ENCODE results near the gene TTLL4.

Gene TTLL4

DNA sequence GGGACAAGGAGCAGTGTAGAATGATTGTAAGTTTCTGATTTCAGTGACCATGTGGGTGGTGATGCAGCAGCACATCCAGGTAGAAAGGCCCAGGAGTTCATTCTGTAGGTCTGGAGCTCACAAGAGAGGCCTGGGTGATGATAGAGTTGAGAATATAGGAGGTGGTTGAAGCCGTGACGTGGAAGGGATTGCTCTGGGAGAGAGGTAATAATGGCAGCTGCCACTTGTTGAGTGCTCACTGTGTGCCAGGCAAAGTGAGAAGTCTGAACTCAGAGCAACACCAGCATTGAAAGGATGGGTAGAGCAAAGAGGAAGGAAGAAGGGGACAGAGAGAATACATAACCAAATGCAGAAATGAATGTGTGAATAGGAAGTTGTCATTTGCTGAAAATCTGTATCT is 3.3 kb downstream of the TTLL4 start:
- DNase-seq = no peak

DNA sequence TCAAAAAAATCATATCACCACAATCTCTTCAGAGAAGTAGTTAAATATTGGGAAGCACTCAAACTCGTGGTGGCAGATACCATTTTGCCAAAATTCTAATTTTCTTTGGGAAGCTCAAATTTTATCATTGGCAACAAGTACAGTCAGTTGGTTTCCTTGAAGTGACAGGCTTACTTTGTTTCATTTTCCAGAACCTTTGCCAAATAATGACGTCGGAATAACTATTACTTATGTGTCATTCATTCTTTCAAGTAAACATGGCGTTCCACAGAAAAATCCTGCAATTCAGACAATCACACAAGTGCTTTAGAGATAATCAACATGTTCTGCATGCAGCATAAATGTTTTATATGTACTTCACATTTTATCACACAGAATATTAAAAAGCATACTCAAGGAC is 5.4 kb downstream of the TTLL4 start:
- no peak for DNase-seq

DNA sequence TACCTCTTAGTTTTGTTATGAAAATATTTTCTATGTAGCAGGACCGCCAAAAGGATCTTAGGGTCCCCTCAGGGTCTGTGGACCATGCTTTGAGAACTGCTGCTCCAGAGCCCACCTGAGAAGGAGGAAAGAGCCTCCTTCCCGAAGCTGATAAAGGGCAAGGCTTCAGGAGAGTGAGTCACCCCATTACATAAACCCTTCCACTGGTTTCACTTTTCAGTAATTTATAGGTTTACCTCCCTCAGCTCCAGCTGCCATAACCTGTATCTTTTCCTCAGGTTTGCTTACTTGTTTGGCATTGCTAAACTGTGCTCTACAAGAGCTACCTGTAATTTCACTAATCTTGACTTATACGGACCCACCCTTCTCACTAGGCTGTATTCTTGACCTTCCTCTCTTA is 6.6 kb downstream of the TTLL4 start:
- peak; percentile 21 for DNase-seq

DNA sequence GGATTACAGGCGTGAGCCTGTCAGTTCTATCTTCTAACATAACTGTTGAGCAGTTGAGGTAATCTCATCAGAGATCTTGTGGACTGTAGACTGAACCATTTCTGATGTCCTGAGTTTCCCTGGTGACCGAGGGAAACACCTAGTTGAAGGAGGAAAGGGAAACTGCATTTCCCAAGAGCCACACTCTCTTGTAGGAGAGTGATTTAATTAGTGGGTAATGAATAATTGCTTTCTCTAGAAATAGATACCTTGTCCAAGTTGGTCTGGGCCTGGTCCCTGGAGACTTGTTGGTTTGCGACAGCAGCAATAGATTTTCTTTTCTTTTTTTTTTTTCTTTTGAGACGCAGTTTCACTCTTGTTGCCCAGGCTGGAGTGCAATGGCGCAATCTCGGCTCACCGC is 7.4 kb downstream of the TTLL4 start:
- DNase-seq = no peak

DNA sequence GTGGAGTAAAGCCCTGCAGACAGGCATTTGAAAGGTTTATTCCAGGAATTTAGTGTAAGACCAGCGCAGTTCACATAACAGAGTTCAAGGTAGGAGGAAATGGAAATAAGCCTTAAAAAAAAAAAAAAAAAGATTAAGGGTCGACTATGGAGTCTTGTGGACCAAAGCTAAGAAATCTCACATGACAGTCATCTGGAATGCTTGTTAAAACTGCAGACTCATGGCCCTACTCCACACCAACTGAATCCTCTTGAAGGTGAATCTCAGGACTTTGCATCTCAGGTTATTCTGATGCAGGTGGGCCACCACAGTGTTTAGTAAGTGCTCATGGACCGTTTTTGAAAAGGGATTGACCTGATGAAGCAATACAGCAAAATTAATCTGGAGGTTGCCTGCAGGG is 8.8 kb downstream of the TTLL4 start:
- DNase-seq = no peak

DNA sequence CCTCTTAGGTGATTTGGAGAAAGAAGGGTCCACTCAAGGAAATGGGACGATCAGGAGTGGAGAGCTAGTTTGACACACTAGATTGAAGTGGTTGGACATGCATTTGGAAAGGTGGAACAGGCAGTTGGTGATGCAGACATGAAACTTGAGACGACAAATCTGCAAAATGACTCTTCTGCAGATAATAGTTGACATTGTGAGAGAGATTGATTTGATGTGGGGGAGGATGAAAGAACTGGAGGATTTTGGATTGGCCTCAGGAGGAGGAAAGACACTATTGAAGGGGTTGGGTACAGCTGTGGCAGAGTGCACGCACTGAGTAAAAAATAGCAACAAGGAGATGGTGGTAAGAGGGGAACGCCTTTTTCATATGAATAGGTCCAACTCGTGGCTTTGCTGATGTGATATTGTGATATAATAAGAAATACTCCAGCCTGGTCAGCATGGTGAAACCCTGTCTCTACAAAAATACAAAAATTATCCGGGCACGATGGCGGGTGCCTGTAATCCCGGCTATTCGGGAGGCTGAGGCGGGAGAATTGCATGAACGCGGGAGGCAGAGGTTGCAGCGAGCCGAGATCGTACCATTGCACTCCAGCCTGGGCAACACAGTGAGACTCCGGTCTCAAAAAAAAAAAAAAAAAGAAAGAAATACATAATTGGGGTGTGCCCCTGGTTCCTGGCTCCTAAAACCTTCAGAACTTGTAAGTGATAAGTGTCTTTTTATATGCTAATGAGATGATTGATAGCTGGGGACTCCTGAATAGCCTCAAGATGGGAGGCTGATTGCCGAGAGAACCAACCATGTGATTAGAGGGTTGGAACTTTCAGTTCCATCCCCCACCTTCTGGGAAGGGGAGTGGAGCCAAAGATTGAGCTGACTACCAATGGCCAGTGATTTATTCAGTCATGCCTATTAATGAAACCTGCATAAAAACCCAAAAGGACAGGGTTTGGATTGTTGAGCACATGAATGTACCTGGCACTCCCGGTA is 9.7 kb downstream of the TTLL4 start:
- DNase-seq = no peak

DNA sequence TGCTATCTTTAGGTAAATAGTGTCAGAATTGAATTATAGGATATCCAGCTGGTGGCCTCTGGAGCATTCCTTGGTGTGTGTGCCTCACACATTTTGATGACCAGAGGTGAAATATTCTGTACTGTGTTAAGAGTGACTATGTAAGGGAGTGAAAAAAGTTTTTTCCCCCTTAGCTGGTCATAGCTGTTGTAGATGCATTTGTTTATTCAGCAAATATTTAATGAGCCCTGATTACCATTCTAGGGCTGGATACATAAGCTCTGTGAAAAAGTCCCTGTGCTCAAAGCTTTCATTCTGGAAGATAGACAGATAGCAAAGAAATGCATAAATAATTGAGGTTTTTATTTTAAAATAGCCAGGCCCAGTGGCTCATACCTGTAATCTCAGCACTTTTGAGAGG is 10.9 kb downstream of the TTLL4 start:
- no peak for DNase-seq

DNA sequence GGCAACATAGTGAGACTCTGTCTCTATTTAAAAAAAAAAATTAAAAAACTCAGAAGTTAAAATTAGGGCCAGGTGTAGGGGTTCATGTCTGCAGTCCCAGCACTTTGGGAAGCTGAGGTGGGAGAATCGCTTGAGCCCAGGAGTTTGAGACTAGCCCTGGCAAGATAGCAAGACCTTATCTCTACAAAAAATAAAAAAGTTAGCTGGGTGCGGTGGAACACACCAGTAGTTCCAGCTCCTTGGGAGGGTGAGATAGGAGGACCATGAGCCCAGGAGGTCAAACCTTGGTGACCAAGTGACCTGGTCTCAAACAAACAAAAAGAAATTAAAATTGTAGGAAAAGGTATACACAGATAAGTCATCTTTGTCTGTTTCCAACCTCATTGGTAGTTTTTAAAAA is 11.3 kb downstream of the TTLL4 start:
- no peak for DNase-seq

DNA sequence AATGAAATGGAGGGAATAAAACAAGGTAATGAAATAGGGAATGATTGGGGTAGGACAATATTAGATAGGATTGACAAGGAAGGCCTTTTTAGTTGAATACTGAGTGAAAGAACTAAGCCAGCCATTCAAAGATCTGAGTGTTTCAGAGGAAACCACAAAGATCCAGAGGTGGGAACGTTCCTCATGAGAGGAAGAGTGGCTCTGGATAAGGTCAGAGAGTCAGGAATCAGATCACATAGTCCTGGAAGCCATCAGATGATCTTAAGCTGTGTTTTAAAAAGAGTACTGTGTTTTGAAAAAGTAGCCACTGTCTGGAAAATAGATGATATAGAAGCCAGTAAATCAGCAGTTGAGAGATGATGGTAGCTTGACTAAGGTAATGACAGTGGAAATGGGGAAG is 11.8 kb downstream of the TTLL4 start:
- DNase-seq = no peak

DNA sequence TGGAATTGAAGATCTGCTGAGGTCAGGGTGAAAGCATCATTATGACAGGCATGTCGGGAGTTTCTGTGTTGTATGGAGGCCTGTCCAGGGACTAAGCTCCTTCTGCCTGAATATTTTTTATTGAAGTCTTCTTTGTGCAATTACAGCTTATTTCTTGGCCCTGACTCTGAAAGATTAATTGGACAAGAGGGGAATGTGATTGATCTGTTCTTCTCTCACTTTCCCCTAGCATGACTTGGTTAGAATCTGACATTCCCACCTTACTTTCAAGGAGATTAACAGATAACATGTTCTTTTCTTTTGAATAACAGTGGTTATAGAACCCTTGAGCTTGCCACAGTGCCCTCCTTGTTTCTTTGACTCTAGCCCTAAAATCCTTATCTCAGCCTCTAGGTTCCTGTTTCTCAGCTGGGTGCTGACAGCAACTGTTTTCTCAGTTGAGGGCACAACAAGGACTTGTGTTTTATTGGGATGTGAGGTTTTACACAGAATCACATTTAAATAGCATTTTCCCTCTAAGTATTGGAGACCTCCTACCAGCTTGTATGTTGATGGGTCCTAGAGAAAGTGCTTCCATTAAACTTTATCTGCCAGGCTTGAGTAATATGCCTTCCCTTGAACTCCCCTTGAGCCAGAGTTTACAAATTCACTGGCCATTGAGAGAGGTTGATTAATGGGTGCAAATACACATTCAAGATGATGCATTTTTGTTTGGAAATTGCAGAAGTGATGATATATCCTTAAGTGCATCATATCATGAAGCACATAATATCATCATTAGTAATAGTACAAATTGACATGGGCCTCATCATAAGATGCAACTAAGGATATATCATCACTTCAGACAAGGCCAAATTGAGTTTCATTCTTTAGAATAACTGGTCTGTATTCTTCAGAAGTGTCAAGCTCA is 12.5 kb downstream of the TTLL4 start:
- no peak for DNase-seq

DNA sequence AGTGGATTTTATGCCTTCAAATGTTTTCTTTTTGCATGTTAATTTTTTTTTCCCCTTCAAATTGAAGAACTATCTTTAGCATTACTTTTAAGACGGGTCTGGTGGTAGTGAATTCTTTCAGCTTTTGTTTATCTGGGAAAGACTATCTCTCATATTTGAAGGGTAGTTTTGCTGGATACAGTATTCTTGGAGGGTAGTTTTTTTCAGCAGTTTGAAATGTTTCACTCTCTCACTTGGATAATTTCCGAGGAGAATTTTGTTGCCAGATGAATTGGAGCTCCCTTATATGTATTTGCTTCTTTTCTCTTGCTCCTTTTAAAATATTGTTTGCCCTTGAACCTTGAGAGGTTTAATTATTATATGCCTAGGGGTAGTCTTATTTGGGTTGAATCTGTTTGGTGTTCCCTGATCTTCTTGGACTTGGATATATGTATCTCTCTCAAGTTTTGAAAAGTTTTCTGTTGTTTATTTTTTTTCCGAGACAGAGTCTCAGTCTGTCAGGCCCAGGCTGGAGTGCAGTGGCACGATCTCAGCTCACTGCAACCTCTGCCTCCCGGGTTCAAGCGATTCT is 15.5 kb downstream of the TTLL4 start:
- DNase-seq = no peak

DNA sequence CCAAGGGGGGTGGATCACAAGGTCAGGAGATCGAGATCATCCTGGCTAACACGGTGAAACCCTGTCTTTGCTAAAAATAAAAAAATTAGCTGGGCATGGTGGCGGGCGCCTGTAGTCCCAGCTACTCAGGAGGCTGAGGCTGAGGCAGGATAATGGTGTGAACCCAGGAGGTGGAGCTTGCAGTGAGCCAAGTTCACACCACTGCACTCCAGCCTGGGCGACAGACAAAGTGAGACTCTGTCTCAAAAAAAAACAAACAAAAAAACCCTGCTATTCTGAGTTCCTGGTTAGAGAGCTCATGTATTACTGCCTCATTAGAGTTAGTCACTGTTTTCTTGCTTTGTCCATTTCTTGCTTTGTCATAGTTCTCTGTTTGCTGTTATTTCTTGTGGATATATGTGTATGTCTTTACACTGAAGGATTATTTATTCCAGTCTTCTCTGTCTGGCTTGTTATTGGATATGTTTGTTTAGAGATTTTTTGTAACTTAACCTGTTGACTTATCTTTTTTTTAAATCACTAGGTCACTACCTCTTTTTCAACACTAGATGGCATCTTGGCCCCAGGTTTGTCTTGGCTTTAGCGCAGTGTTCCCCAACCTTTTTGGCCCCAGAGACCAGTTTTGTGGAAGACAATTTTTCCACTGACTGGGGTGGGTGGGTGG is 17.0 kb downstream of the TTLL4 start:
- peak; percentile 44 for DNase-seq

DNA sequence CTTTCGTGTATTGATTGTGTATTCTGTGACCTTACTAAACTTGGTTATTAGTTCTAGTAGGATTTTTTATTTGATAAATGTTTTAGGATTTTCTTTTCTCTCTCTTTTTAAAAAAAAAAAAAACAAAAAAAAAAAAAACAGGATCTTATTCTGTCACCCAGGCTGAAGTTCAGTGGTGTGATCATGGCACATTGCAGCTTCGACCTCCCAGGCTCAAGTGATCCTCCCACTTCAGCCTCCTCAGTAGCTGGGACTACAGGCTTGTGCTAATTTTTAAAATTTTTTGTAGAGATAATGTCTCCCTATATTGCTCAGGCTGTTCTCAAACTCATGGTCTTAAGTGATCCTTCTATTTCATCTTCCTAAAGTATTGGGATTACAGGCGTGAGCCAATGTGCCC is 19.0 kb downstream of the TTLL4 start:
- no peak for DNase-seq

DNA sequence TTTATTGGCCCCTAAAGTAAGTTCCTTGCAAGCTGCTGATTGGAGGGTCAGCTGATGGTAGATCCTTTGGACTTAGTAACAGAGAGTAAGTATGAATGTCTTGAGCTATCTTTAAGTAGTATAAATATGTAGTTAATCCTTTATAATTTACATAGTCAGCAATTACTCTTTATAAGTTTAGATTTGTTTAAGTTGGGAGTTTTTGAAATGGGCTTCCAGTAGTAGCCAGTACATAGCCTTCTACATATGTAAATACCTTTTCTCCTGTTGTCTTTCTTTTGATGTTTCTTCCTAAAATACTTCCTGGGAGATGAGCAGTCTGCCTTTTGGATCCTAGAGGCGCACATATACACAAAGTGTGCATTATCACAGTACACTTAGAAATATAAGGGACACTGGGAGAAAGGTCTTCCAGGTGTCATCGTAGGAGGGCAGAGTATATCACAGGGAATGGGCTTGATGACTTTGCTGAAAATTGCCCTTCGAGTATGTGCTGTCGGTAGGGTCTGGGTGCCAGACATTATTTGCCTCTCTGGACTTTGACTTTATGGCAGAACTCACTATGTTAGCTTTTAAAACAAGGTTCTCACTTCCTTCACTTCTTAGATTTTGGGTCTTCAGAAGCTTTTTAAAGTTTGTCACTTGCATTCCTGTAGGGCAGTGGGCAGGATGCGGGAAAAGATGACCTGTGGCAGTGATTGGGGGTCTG is 21.6 kb downstream of the TTLL4 start:
- no peak for DNase-seq

DNA sequence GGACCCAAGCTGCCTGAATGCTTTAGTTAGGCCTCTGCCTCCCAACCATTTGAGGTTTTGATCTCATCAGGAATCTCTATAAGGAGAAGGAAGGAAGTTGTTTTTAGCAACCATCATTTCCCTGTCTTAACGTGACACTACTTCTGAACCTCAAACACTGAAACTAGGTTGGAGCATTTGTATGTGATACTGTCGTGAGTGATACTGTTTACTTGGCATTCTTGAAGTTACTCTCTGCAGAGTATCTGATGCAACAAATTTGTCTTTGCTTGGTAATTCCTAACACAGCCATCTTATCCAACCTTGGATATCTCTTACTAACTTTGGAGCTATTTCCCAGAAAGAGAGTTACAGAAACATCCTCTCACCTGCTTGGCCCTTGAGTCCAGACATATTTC is 22.1 kb downstream of the TTLL4 start:
- DNase-seq = no peak

DNA sequence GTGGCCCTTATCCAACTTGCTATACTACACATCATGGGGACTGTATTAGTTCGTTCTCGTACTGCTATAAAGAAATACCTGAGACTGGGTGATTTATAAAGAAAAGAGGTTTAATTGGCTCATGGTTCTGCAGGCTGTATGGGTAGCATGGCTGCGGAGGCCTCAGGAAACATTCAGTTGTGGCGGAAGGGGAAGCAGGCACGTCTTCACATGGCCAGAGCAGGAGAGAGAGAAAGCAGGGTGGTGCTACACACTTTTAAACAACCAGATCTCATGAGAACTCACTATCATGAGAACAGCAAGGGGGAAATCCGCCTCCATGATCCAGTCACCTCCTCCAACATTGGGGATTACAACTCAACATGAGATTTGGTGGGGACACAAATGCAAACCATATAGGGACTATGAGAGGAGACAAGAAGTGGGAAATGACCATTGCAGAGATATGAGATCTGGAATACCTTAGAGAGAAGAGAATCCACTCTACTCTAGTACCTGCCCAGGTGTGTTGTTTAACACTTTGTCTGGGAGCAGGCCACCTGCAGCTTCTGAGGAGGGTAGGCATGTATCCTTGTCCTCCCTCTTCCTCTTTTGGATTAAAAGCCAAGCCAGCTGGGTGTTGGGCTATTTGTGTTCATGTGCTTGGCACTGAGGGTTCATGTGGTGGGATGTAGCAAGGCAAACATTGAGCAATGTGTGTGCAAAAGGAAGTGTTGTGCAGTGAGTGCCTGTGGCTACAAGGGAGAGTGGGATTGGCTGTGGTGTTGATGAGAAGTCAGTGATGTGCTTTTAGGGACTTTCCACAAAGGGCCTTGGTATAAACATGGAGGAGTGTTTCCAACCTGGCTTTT is 22.8 kb downstream of the TTLL4 start:
- DNase-seq = peak; percentile 71

DNA sequence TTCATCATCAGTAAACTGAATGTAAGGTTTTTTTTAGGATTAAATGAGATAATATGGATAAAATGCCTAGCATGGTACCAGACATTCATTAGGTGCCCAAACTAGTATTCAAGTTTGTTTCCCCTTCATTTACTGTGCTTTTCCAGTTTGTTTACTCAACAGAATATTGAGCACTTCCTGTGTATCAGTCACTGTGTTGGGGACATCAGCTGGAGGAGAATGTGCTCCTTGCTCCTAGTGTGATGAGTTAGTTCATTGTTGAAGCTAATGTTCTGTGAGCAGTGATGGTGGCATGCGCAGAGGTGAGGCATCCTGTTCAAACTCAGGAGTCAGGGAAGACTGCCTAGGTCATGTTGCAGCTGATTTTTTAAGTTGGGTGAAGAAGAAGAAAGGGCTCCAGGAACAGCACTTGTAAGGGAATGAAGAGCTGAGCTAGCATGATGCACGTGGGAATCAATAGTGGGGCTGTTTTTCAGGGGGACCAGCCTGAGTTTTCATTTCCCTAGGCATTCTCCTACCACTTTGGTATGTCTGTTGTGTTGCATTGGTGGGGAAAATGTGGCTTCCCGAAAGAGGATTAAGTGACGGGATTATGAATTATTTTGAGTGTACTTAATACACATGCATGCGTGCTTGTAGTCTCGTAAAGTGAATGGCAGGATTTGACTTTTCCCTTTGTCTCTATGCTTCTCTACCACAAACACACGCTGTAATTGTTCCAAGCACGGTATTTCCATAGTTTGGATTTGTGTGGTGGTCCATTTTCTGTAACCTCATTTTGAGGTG is 23.7 kb downstream of the TTLL4 start:
- DNase-seq = peak; percentile 15

DNA sequence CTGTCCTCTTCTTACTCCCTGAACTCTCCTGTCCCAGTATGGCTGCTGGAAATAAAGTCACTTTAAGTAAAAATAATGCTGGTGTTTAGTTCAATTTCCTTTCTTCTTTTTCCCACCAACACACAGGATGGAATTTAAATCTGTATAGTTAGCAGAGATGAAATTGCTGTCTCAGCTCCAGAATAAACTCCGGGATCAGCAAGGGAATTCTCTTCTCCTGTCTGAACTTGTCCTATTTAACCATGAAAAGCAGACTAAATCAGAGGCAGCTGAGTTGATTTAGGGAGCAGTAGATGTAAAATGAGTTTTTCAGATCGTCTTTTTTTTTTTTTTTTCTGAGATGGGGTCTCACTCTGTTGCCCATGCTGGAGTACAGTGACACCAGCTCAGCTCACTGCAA is 25.9 kb downstream of the TTLL4 start:
- no peak for DNase-seq

DNA sequence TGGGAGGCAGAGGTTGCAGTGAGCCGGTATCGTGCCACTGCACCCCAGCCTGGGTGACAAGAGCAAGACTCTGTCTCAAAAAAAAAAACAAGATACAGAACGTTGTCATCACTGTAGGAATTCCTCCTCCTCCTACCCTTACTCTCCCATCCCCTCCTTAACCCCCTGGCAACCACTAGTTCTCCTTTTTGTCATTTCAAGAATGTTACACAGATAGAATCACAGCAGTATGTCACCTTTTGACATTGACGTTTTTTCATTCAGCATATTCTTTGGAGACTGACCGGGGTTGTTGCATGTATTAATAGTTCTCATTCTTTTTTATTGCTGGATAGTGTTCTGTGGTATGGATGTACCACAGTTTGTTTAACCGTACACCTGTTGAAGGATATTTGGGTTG is 32.4 kb downstream of the TTLL4 start:
- DNase-seq = no peak

DNA sequence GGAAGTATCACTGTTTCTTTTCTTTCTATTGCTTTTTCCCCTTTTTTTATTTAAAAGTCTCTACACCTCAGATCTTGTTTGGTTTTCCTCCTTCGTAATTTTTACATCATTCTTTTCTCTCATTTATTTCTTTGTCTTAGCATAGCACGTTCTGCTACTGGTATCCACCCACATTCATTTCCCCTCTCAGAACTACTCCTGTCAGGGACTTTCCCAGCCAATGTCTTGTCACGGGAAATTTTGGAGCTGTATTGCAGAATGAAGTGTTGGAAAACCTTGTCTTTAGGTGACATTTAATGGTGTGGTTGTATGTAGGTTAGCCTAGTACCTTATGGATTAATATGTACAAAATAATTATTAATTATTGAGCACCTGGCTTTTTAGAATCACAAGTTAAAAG is 34.0 kb downstream of the TTLL4 start:
- DNase-seq = no peak

All from EL (cell line).